Parathyroid adenoma (tissue), 2 donors: ENCODE measurements around the gene C3orf52.
A peak's percentile ranks its signal among the peaks of the same experiment; 100 is the strongest.

ENCODE experiments used
- H2AFZ ChIP-seq: fragments of 300-600 bp; sonication (generic); one replicate; pipeline ENCODE4 v1.7.0; 2017; ENCODE audit warnings: antibody characterized with exemption, mild to moderate bottlenecking
- H3K27ac ChIP-seq: fragments of 300-600 bp; sonication (generic); one replicate; pipeline ENCODE4 v1.7.0; 2017
- H3K27me3 ChIP-seq: fragments of 300-600 bp; sonication (generic); one replicate; pipeline ENCODE4 v1.7.0; 2017; ENCODE audit warnings: low read length; ENCODE audit not compliant: control insufficient read depth, insufficient read depth
- H3K36me3 ChIP-seq: fragments of 300-600 bp; sonication (generic); one replicate; pipeline ENCODE4 v1.7.0; 2017; ENCODE audit warnings: low read length; ENCODE audit not compliant: control insufficient read depth, insufficient read depth
- H3K4me1 ChIP-seq: fragments of 300-600 bp; sonication (generic); one replicate; pipeline ENCODE4 v1.7.0; 2017; ENCODE audit warnings: control low read depth
- H3K4me2 ChIP-seq: fragments of 300-600 bp; sonication (generic); one replicate; pipeline ENCODE4 v1.7.0; 2017; ENCODE audit warnings: low read length
- H3K4me3 ChIP-seq: fragments of 300-600 bp; sonication (generic); one replicate; pipeline ENCODE4 v1.7.0; 2017; ENCODE audit warnings: low read depth, low read length
- H3K79me2 ChIP-seq: fragments of 300-600 bp; sonication (generic); one replicate; pipeline ENCODE4 v1.7.0; 2017; ENCODE audit warnings: control low read depth
- H3K9ac ChIP-seq: fragments of 300-600 bp; sonication (generic); one replicate; pipeline ENCODE4 v1.7.0; 2017; ENCODE audit warnings: mild to moderate bottlenecking
- H3K9me3 ChIP-seq: fragments of 300-600 bp; sonication (generic); one replicate; pipeline ENCODE4 v1.7.0; 2017; ENCODE audit warnings: low read length; ENCODE audit not compliant: control insufficient read depth
- CTCF ChIP-seq: fragments of 300-600 bp; sonication (generic); IDR thresholded peaks from one replicate; pipeline ENCODE4 v1.7.0; 2017; ENCODE audit warnings: antibody characterized with exemption, mild to moderate bottlenecking
- donor health status: primary hyperparathyroidism.

The C3orf52 gene

GRCh38 chr3:112043621-112044201 is 42.5 kb upstream of the C3orf52 start:
- H3K79me2 ChIP-seq, result no peaks in the 10 kb centered on the region
- no peak overlapping the region for H3K27ac ChIP-seq
- no peak overlapping the region for H3K4me3 ChIP-seq
- H3K9me3 ChIP-seq, result no peaks in the 10 kb centered on the region
- H3K4me2 ChIP-seq, result peak overlapping the region; percentile 46
- no peaks in the 10 kb centered on the region for H3K27me3 ChIP-seq
- H3K36me3 ChIP-seq, result no peaks in the 10 kb centered on the region
- TF ChIP-seq CTCF, result peak; percentile 90
- H3K4me1 ChIP-seq, result no peaks in the 10 kb centered on the region
- H3K9ac ChIP-seq, result no peak overlapping the region
- H2AFZ ChIP-seq, result peak overlapping the region; percentile 30

GRCh38 chr3:112046599-112046998 is 39.6 kb upstream of the C3orf52 start:
- Histone ChIP-seq H3K4me1 (no peaks in the 10 kb centered on the region), H3K27ac (no peak overlapping the region), H3K9ac (no peak overlapping the region), H3K27me3 (no peaks in the 10 kb centered on the region), H3K9me3 (no peaks in the 10 kb centered on the region), H3K4me2 (no peak overlapping the region), H3K79me2 (no peaks in the 10 kb centered on the region), H2AFZ (no peak overlapping the region), H3K4me3 (no peak overlapping the region), H3K36me3 (no peaks in the 10 kb centered on the region)
- no peak for TF ChIP-seq CTCF

- Histone ChIP-seq H3K4me2 (no peak overlapping the region), H3K4me1 (no peaks in the 10 kb centered on the region), H3K79me2 (no peaks in the 10 kb centered on the region), H3K9ac (no peak overlapping the region), H3K4me3 (no peak overlapping the region), H3K27ac (no peak overlapping the region), H3K9me3 (no peaks in the 10 kb centered on the region), H3K36me3 (no peaks in the 10 kb centered on the region), H3K27me3 (no peaks in the 10 kb centered on the region), H2AFZ (no peak overlapping the region)
- TF ChIP-seq CTCF, result no peak
These were observed 38.9 kb upstream of the C3orf52 start for GRCh38 chr3:112047264-112047663.

- H3K27me3 ChIP-seq, result no peaks in the 10 kb centered on the region
- no peak for TF ChIP-seq CTCF
- no peaks in the 10 kb centered on the region for H3K36me3 ChIP-seq
- H3K4me3 ChIP-seq, result no peak overlapping the region
- no peaks in the 10 kb centered on the region for H3K9me3 ChIP-seq
- no peak overlapping the region for H3K9ac ChIP-seq
- H3K4me2 ChIP-seq, result no peak overlapping the region
- no peak overlapping the region for H3K27ac ChIP-seq
- no peak overlapping the region for H2AFZ ChIP-seq
- no peaks in the 10 kb centered on the region for H3K4me1 ChIP-seq
- H3K79me2 ChIP-seq, result no peaks in the 10 kb centered on the region
These were observed 37.3 kb upstream of the C3orf52 start for GRCh38 chr3:112048911-112049310.

GRCh38 chr3:112053229-112053628 is 33.0 kb upstream of the C3orf52 start:
- Histone ChIP-seq H3K4me2 (no peak overlapping the region), H3K27ac (no peak overlapping the region), H3K4me3 (no peak overlapping the region), H3K27me3 (no peaks in the 10 kb centered on the region), H3K79me2 (no peaks in the 10 kb centered on the region), H3K9ac (no peak overlapping the region), H3K4me1 (no peaks in the 10 kb centered on the region), H3K36me3 (no peaks in the 10 kb centered on the region), H2AFZ (no peak overlapping the region), H3K9me3 (no peaks in the 10 kb centered on the region)
- TF ChIP-seq CTCF, result no peak
